Fibroblast of mammary gland (primary cell): ENCODE data around the gene PM20D1.
"Not testable (repeated sequence)": the region's sequence is repeated elsewhere in the genome, so short reads cannot be mapped to it uniquely, and the experiment has no call there.

ENCODE experiments used
- DNase-seq: peaks from one replicate; pipeline ENCODE4 v3.0.0-alpha.2; 2010; ENCODE audit warnings: low read depth
- H3K4me3 ChIP-seq: 2 replicates; pipeline ENCODE4 v1.5.1; 2011; ENCODE audit warnings: low read depth, mild to moderate bottlenecking, low read length, moderate library complexity; ENCODE audit not compliant: control insufficient read depth
- CTCF ChIP-seq: conservative IDR thresholded peaks from 2 replicates; pipeline ENCODE4 v1.5.1; 2011; ENCODE audit warnings: low read depth, low read length, inconsistent platforms; ENCODE audit not compliant: control insufficient read depth, insufficient read depth

PM20D1 gene

GRCh38 chr1:205879974-205880373, 30.0 kb upstream of the PM20D1 start:
- TF ChIP-seq CTCF, result no peak
- no peak overlapping the region for H3K4me3 ChIP-seq
- DNase-seq, result no peak

- TF ChIP-seq CTCF, result no peak
- DNase-seq, result no peak
- H3K4me3 ChIP-seq, result no peak overlapping the region
Measured at GRCh38 chr1:205878026-205878425, 28.1 kb upstream of the PM20D1 start.

- not testable (repeated sequence) for DNase-seq, H3K4me3 ChIP-seq
Measured at GRCh38 chr1:205873148-205873547, 23.2 kb upstream of the PM20D1 start.

- no peak for TF ChIP-seq CTCF
- DNase-seq, result no peak
- H3K4me3 ChIP-seq, result no peak overlapping the region
Measured at GRCh38 chr1:205870236-205870635, 20.3 kb upstream of the PM20D1 start.

- H3K4me3 ChIP-seq, result no peak overlapping the region
- DNase-seq, result no peak
- no peak for TF ChIP-seq CTCF
Measured at GRCh38 chr1:205861540-205861939, 11.6 kb upstream of the PM20D1 start.

- no peak for TF ChIP-seq CTCF
- no peak for DNase-seq
- H3K4me3 ChIP-seq, result no peak overlapping the region
Measured at GRCh38 chr1:205858141-205858961, 8.4 kb upstream of the PM20D1 start.

- not testable (repeated sequence) for H3K4me3 ChIP-seq, DNase-seq
Measured at GRCh38 chr1:205857501-205857900, 7.6 kb upstream of the PM20D1 start.

GRCh38 chr1:205856433-205856832, 6.5 kb upstream of the PM20D1 start:
- no peak for TF ChIP-seq CTCF
- no peak for DNase-seq
- H3K4me3 ChIP-seq, result no peak overlapping the region
